Lower leg skin (tissue), 4 donors: Measurements from ENCODE around the gene PSMF1. TPM values are rescaled to one million over a fixed set of nuclear protein-coding genes. Genes with fewer than 3 reads are reported as not detected.

Source experiments
- DNase-seq, 2 donors: peaks; one replicate each; pipeline ENCODE4 v3.0.0-alpha.2; 2019; ENCODE audit warnings: low spot score in 2 of 2
- H3K4me3 ChIP-seq: fragments of 200-600 bp; sonication (generic); 2 replicates; pipeline ENCODE4 v1.5.1; 2017; ENCODE audit warnings: mild to moderate bottlenecking, low read depth; ENCODE audit not compliant: poor library complexity, severe bottlenecking
- POLR2A ChIP-seq, 2 donors: fragments of 450-650 bp; IDR thresholded peaks; one replicate each; pipeline ENCODE4 v1.6.1; 2016 to 2017; ENCODE audit warnings: antibody characterized with exemption in 2 of 2, mild to moderate bottlenecking in 1 of 2, moderate library complexity in 1 of 2
- WGBS, 2 donors: methylation state at CpG; one replicate each; pipeline ENCODE4 v1.1.5; 2018; 5-methylcytosine and 5-hydroxymethylcytosine counted together
- intact Hi-C: fragments of 100-400 bp; cut with DNase I; formaldehyde crosslinking; loops from one replicate; pipeline ENCODE4 v1.15.0; 2023; ENCODE audit warnings: low total_unique reads
- total RNA-seq, 4 donors: library from RNA; depleted of rRNA; stranded (reverse); fragments of >200 nt; gene quantifications; one replicate each; pipeline ENCODE4 v1.1.0, GENCODE V29; 2016
- TF ChIP-seq, protein P1 (sequence below), 3 donors: fragments of 450-650 bp; IDR thresholded peaks; one replicate each; pipeline ENCODE4 v1.5.1; 2016; ENCODE audit warnings: antibody characterized with exemption in 3 of 3, mild to moderate bottlenecking in 3 of 3, moderate library complexity in 2 of 3

The PSMF1 gene
- total RNA-seq, 4 donors from 2014 or later = 82.7 to 270 (median 94.7) TPM

GRCh38 chr20:1118004-1118335 is 432 bp upstream of the PSMF1 start:
- WGBS, 2 donors = 25 to 26% methylated on average over 13 of the region's 13 CpGs
- no peak for TF ChIP-seq POLR2A (IDR thresholded peaks at IDR 0.05)
- TF ChIP-seq, protein P1, sequence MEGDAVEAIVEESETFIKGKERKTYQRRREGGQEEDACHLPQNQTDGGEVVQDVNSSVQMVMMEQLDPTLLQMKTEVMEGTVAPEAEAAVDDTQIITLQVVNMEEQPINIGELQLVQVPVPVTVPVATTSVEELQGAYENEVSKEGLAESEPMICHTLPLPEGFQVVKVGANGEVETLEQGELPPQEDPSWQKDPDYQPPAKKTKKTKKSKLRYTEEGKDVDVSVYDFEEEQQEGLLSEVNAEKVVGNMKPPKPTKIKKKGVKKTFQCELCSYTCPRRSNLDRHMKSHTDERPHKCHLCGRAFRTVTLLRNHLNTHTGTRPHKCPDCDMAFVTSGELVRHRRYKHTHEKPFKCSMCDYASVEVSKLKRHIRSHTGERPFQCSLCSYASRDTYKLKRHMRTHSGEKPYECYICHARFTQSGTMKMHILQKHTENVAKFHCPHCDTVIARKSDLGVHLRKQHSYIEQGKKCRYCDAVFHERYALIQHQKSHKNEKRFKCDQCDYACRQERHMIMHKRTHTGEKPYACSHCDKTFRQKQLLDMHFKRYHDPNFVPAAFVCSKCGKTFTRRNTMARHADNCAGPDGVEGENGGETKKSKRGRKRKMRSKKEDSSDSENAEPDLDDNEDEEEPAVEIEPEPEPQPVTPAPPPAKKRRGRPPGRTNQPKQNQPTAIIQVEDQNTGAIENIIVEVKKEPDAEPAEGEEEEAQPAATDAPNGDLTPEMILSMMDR (IDR thresholded peaks at IDR 0.05) = no peak
- DNase-seq = no peak
- intact Hi-C loops = no loop called here
- H3K4me3 ChIP-seq = peak overlapping the region; percentile 100

GRCh38 chr20:1119128-1119505 is 715 bp downstream of the PSMF1 start:
- intact Hi-C loops = no loop called here
- no peak for TF ChIP-seq POLR2A (IDR thresholded peaks at IDR 0.05)
- TF ChIP-seq, protein P1 (IDR thresholded peaks at IDR 0.05) = no peak
- WGBS, 2 donors = 8 to 9% methylated on average over 7 of the region's 8 CpGs
- H3K4me3 ChIP-seq = peak overlapping the region; percentile 100
- DNase-seq = no peak

- 11 to 18% methylated on average over 3 of the region's 3 CpGs for WGBS, 2 donors
- DNase-seq = no peak
- peak overlapping the region; percentile 100 for H3K4me3 ChIP-seq
- intact Hi-C loops = no loop called here
- TF ChIP-seq POLR2A (IDR thresholded peaks at IDR 0.05) = no peak
- TF ChIP-seq, protein P1 (IDR thresholded peaks at IDR 0.05) = no peak
These were observed 1.1 kb downstream of the PSMF1 start for GRCh38 chr20:1119524-1119923.

- no peak for DNase-seq
- TF ChIP-seq POLR2A (IDR thresholded peaks at IDR 0.05) = no peak
- TF ChIP-seq, protein P1 (IDR thresholded peaks at IDR 0.05) = no peak
- 90 to 97% methylated on average over 1 of the region's 1 CpG for WGBS, 2 donors
- no peak overlapping the region for H3K4me3 ChIP-seq
- intact Hi-C loops = no loop called here
These were observed 3.0 kb downstream of the PSMF1 start for GRCh38 chr20:1121429-1121828.

DNA sequence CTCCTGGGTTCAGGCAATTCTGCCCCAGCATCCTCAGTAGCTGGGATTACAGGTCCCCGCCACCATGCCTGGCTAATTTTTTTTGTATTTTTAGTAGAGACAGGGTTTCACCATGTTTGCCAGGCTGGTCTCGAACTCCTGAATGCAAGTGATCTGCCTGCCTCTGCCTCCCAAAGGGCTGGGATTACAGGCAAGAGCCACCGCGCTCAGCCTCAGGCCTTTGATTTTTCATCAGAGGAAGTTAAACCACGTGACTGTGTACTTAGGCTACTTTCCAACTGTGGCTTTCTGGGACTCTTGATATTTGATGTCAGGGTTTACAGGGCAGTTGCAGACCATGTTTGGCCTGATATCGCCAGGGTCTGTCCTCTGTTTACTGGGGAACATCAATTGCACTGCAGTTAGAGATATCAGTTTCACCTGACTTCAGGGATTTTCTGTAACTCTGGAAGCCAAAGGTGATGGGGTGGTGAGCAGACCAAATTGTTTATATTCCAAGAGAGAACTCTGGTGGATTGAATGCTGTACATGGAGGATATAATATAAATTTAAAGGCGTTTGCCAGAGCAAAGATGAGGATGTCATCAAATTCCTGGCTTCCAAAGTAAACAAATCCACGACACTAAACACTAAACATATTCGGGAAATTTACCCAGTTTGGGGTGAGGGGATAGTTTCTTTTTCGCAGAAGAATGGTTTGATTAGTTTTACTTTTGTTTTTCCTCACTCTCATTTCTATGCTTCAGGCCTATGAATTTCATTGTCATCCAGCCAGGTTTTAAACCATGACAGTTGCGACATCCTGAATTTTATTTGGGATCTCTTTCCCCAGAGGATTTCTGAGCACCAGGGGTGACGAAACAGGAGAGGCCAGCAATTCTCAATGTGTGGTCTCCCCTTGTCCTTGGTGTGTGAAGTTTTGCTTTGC is 4.2 kb downstream of the PSMF1 start:
- intact Hi-C loops = no loop called here
- no peak overlapping the region for H3K4me3 ChIP-seq
- TF ChIP-seq, protein P1 (IDR thresholded peaks at IDR 0.05) = no peak
- no peak for TF ChIP-seq POLR2A (IDR thresholded peaks at IDR 0.05)
- DNase-seq = peak; percentile 32 to 88
- 42 to 44% methylated on average over 12 of the region's 12 CpGs for WGBS, 2 donors
